MM.1S (cell line): ENCODE measurements around the gene ETHE1.

Source experiments
- DNase-seq: peaks from one replicate; pipeline ENCODE4 v3.0.0-alpha.2; 2015
- H2AFZ ChIP-seq: fragments of 300-600 bp; sonication (generic); 2 replicates; pipeline ENCODE4 v1.6.0; 2016; ENCODE audit warnings: antibody characterized with exemption, low read length
- H3F3A ChIP-seq: fragments of 300-600 bp; sonication (generic); 2 replicates; pipeline ENCODE4 v1.6.1; 2016; ENCODE audit warnings: mild to moderate bottlenecking, antibody characterized with exemption, low read length, moderate library complexity, mixed read lengths; ENCODE audit not compliant: insufficient read depth
- H3K27ac ChIP-seq: fragments of 300-600 bp; sonication (generic); 2 replicates; pipeline ENCODE4 v1.5.1; 2016; ENCODE audit warnings: mild to moderate bottlenecking, low read length
- H3K27me3 ChIP-seq: fragments of 300-600 bp; sonication (generic); replicated peaks from 2 replicates; pipeline ENCODE4 v1.6.0; 2016; ENCODE audit warnings: low read length; ENCODE audit not compliant: insufficient read depth
- H3K36me3 ChIP-seq: fragments of 300-600 bp; sonication (generic); replicated peaks from 2 replicates; pipeline ENCODE4 v1.6.1; 2016; ENCODE audit warnings: mild to moderate bottlenecking, low read length, mixed read lengths; ENCODE audit not compliant: insufficient read depth
- H3K4me1 ChIP-seq: fragments of 300-600 bp; sonication (generic); 2 replicates; pipeline ENCODE4 v1.6.1; 2016; ENCODE audit warnings: low read length, mixed read lengths
- H3K4me2 ChIP-seq: fragments of 300-600 bp; sonication (generic); 2 replicates; pipeline ENCODE4 v1.6.0; 2016; ENCODE audit warnings: low read depth, low read length
- H3K4me3 ChIP-seq: fragments of 300-600 bp; sonication (generic); 2 replicates; pipeline ENCODE4 v1.5.1; 2016; ENCODE audit warnings: low read length, mixed read lengths
- H3K79me2 ChIP-seq: fragments of 300-600 bp; sonication (generic); 2 replicates; pipeline ENCODE4 v1.6.1; 2016; ENCODE audit warnings: mixed run types, low read length, mixed read lengths
- H3K9ac ChIP-seq: fragments of 300-600 bp; sonication (generic); 2 replicates; pipeline ENCODE4 v1.6.1; 2016; ENCODE audit warnings: low read length, mixed read lengths
- H3K9me2 ChIP-seq: fragments of 300-600 bp; sonication (generic); replicated peaks from 2 replicates; pipeline ENCODE4 v1.6.1; 2016; ENCODE audit warnings: mild to moderate bottlenecking, low read length, mixed read lengths; ENCODE audit not compliant: insufficient read depth
- H3K9me3 ChIP-seq: fragments of 300-600 bp; sonication (generic); replicated peaks from 2 replicates; pipeline ENCODE4 v1.6.1; 2016; ENCODE audit warnings: mild to moderate bottlenecking, low read length, mixed read lengths; ENCODE audit not compliant: insufficient read depth
- H4K20me1 ChIP-seq: fragments of 300-600 bp; sonication (generic); 2 replicates; pipeline ENCODE4 v1.6.1; 2016; ENCODE audit warnings: mild to moderate bottlenecking, low read length, moderate library complexity, mixed read lengths; ENCODE audit not compliant: insufficient read depth
- EZH2 ChIP-seq: fragments of 300-600 bp; sonication (generic); optimal IDR thresholded peaks from 2 replicates; pipeline ENCODE3; 2017; ENCODE audit warnings: low read depth, mild to moderate bottlenecking, antibody characterized with exemption, low read length, mixed read lengths
- EZH2phosphoT487 ChIP-seq: fragments of 300-600 bp; sonication (generic); IDR thresholded peaks from 2 replicates; pipeline ENCODE4 v1.6.1; 2018; ENCODE audit warnings: antibody characterized with exemption, low read length
- TF ChIP-seq, protein P1 (sequence below): fragments of 300-600 bp; sonication (generic); IDR thresholded peaks from 2 replicates; pipeline ENCODE4 v1.5.1; 2016; ENCODE audit warnings: antibody characterized with exemption, low read length, mixed read lengths

The ETHE1 gene

GRCh38 chr19:43503501-43504425 is 23.2 kb downstream of the ETHE1 start:
- peak overlapping the region; percentile 34; the same call in 1 of the 2 replicates for H3K27ac ChIP-seq

DNA sequence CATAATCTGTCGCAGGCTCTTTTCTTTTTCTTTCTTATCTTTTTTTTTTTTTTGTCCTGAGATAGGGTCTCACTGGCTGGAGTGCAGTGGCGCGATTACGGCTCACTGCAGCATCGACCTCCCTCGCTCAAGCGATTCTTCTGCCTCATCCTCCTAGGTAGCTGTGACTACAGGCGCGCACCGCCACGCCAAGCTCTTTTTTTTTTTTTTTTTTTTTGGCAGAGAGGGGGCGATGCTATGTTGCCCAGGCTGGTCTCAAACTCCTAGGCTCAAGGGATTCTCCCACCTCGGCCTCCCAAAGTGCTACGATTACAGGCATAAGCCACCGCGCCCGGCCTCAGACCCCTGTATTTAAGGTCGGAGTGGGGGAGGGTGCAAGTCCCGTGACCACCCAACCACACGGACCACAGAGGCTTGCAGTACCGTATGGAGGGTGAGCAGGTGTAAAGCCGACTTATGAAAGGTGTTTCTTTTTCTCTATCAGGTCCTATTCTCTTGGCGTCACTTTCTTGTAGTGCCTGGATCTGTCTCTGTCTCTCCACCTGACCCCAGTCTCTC is 24.5 kb downstream of the ETHE1 start:
- no peaks in the 10 kb centered on the region for H3K9me3 ChIP-seq
- H3K9me2 ChIP-seq, result no peaks in the 10 kb centered on the region
- H3K27ac ChIP-seq, result no peak overlapping the region
- H3K9ac ChIP-seq, result no peak overlapping the region
- peaks cover 4% of the 10 kb centered on the region; the same call in 1 of the 2 replicates for H3F3A ChIP-seq
- no peaks in the 10 kb centered on the region for H3K36me3 ChIP-seq
- H3K27me3 ChIP-seq, result no peaks in the 10 kb centered on the region
- TF ChIP-seq EZH2, result no peak
- TF ChIP-seq, protein P1, sequence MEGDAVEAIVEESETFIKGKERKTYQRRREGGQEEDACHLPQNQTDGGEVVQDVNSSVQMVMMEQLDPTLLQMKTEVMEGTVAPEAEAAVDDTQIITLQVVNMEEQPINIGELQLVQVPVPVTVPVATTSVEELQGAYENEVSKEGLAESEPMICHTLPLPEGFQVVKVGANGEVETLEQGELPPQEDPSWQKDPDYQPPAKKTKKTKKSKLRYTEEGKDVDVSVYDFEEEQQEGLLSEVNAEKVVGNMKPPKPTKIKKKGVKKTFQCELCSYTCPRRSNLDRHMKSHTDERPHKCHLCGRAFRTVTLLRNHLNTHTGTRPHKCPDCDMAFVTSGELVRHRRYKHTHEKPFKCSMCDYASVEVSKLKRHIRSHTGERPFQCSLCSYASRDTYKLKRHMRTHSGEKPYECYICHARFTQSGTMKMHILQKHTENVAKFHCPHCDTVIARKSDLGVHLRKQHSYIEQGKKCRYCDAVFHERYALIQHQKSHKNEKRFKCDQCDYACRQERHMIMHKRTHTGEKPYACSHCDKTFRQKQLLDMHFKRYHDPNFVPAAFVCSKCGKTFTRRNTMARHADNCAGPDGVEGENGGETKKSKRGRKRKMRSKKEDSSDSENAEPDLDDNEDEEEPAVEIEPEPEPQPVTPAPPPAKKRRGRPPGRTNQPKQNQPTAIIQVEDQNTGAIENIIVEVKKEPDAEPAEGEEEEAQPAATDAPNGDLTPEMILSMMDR, result no peak
- H3K4me3 ChIP-seq, result no peak overlapping the region
- no peak overlapping the region for H2AFZ ChIP-seq
- DNase-seq, result no peak
- H3K79me2 ChIP-seq, result no peaks in the 10 kb centered on the region
- no peaks in the 10 kb centered on the region for H4K20me1 ChIP-seq
- H3K4me2 ChIP-seq, result no peak overlapping the region
- peaks cover 8% of the 10 kb centered on the region for H3K4me1 ChIP-seq

More at GRCh38 chr19:43503501-43504425, 23.2 kb downstream of the ETHE1 start:
- Histone ChIP-seq H3K27me3 (no peaks in the 10 kb centered on the region), H3F3A (peaks cover 4% of the 10 kb centered on the region; the same call in 1 of the 2 replicates), H3K36me3 (no peaks in the 10 kb centered on the region), H3K4me2 (peak overlapping the region; percentile 97), H4K20me1 (no peaks in the 10 kb centered on the region), H3K4me3 (peak overlapping the region; percentile 93), H3K9me2 (no peaks in the 10 kb centered on the region), H3K9ac (peak overlapping the region; percentile 62; the same call in 1 of the 2 replicates), H3K9me3 (no peaks in the 10 kb centered on the region), H3K79me2 (no peaks in the 10 kb centered on the region), H3K4me1 (peaks cover 8% of the 10 kb centered on the region), H2AFZ (peak overlapping the region; percentile 99)
- no peak for TF ChIP-seq EZH2
- TF ChIP-seq, protein P1, result peak; percentile 20
- DNase-seq, result peak; percentile 97

- H3F3A ChIP-seq, result peaks cover 4% of the 10 kb centered on the region; the same call in 1 of the 2 replicates
- H4K20me1 ChIP-seq, result no peaks in the 10 kb centered on the region
- H3K9ac ChIP-seq, result no peak overlapping the region
- H3K9me3 ChIP-seq, result no peaks in the 10 kb centered on the region
- H3K4me3 ChIP-seq, result no peak overlapping the region
- H3K4me2 ChIP-seq, result no peak overlapping the region
- TF ChIP-seq EZH2, result no peak
- TF ChIP-seq, protein P1, result no peak
- no peak for TF ChIP-seq EZH2phosphoT487
- no peaks in the 10 kb centered on the region for H3K9me2 ChIP-seq
- no peak overlapping the region for H3K27ac ChIP-seq
- no peaks in the 10 kb centered on the region for H3K27me3 ChIP-seq
- peaks cover 8% of the 10 kb centered on the region for H3K4me1 ChIP-seq
- no peak overlapping the region for H2AFZ ChIP-seq
- no peak for DNase-seq
- no peaks in the 10 kb centered on the region for H3K36me3 ChIP-seq
- no peaks in the 10 kb centered on the region for H3K79me2 ChIP-seq
Observed at GRCh38 chr19:43501661-43502418, 25.2 kb downstream of the ETHE1 start.
